Measurements from ENCODE around the gene SUGCT.

DNA sequence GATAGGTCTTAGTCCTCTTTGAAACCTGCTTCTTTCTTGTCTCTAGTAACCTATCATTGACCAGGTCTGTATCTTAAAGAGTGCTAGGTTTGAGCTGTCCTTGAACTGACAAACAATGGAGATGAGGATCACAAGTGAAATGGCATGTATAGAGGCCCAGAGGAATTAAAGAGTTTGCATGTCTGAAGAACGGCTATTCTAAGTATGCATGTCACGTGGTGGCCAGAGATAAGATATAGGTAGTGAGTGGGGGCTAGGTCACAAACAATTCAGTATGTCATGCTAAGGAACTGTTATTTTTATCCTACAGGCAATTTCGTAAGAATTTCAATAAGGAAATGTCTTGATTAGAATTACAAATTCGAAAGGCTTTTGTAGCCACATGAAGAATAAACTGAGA is 95.3 kb downstream of the SUGCT start:
- TF ChIP-seq ELF1 (tag; IDR thresholded peaks at IDR 0.05), result no peak
- no peak for TF ChIP-seq ZNF583 (CRISPR knock-in tag; IDR thresholded peaks at IDR 0.05)
- TF ChIP-seq MTA1 (IDR thresholded peaks at IDR 0.05; ENCODE audit: borderline replicate concordance), result no peak
- TF ChIP-seq ZNF707 (CRISPR knock-in tag; conservative IDR thresholded peaks at IDR 0.05), result no peak
- TF ChIP-seq POLR2A (conservative IDR thresholded peaks at IDR 0.05), result no peak
- TF ChIP-seq, protein P1, sequence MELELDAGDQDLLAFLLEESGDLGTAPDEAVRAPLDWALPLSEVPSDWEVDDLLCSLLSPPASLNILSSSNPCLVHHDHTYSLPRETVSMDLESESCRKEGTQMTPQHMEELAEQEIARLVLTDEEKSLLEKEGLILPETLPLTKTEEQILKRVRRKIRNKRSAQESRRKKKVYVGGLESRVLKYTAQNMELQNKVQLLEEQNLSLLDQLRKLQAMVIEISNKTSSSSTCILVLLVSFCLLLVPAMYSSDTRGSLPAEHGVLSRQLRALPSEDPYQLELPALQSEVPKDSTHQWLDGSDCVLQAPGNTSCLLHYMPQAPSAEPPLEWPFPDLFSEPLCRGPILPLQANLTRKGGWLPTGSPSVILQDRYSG (tag; conservative IDR thresholded peaks at IDR 0.05; ENCODE audit: low read depth), result no peak
- TF ChIP-seq, protein P2, sequence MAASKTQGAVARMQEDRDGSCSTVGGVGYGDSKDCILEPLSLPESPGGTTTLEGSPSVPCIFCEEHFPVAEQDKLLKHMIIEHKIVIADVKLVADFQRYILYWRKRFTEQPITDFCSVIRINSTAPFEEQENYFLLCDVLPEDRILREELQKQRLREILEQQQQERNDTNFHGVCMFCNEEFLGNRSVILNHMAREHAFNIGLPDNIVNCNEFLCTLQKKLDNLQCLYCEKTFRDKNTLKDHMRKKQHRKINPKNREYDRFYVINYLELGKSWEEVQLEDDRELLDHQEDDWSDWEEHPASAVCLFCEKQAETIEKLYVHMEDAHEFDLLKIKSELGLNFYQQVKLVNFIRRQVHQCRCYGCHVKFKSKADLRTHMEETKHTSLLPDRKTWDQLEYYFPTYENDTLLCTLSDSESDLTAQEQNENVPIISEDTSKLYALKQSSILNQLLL (CRISPR knock-in tag; IDR thresholded peaks at IDR 0.05; ENCODE audit: borderline replicate concordance), result no peak
- TF ChIP-seq, protein P3, sequence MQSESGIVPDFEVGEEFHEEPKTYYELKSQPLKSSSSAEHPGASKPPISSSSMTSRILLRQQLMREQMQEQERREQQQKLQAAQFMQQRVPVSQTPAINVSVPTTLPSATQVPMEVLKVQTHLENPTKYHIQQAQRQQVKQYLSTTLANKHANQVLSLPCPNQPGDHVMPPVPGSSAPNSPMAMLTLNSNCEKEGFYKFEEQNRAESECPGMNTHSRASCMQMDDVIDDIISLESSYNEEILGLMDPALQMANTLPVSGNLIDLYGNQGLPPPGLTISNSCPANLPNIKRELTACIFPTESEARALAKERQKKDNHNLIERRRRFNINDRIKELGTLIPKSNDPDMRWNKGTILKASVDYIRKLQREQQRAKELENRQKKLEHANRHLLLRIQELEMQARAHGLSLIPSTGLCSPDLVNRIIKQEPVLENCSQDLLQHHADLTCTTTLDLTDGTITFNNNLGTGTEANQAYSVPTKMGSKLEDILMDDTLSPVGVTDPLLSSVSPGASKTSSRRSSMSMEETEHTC (IDR thresholded peaks at IDR 0.05), result no peak

All from K562 (cell line).